ENCODE measurements around the gene NAGLU.
A peak's percentile ranks its signal among the peaks of the same experiment; 100 is the strongest.
"Not testable (repeated sequence)": the region's sequence is repeated elsewhere in the genome, so short reads cannot be mapped to it uniquely, and the experiment has no call there.

Gene NAGLU

DNA sequence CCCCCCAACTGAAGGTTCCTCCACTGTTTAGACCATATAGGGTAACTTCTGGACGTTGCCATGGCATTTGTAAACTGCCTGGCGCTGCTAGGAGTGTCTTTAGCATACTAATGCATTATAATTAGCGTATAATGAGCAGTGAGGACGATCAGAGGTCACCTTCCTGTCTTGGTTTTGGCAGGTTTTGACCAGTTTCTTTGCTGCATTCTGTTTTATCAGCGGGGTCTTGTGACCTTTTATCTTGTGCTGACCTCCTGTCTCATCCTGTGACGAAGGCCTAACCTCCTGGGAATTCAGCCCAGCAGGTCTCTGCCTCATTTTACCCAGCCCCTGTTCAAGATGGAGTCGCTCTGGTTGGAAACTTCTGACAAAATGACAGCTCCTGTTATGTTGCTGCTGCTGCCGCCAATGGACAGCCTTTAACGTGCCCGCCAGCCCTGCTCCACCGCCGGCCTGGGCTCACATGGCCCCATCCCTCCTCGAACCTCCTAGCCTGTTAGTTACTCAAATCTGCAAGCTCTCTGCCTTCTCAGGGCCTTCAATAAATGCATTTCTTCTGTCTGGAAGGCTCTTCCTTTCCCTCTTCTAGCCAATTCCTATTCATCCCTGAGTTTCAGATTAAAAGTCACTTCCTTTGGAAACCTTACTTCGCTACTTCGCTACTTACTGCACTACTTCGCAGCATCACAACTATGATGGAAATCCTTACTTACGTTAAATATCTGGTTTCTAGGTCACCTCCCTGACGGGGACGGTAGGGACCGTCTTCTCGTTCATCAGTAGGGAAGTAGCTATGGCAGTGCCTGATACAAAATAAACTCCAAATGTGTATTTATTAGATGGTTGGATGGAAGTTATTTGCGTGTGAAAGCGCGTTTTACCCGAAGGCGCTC is 640 bp upstream of the NAGLU start:
- peaks cover 15 to 33% (median 21%) of the 10 kb centered on the region in 11 experiments for H3K36me3 ChIP-seq
- H3K4me3 ChIP-seq: peak overlapping the region; percentile 77 to 94 (median 86)
- peaks cover 46 to 62% (median 56%) of the 10 kb centered on the region in 10 experiments for H3K4me1 ChIP-seq
- TF ChIP-seq Cebpa-rat (IDR thresholded peaks at IDR 0.05): no peak
- no peaks in the 10 kb centered on the region for H3K9me3 ChIP-seq (replicated peaks in 1 of 11)
- H3K27ac ChIP-seq: peak overlapping the region; percentile 88 to 95 (median 91)
- H4K20me1 ChIP-seq: peaks cover 0 to 30% (median 11%) of the 10 kb centered on the region in 11 experiments; a peak in 11 of 22 replicates
- H3K9ac ChIP-seq: peak overlapping the region; percentile 87 to 96 (median 91)
- peak overlapping the region; percentile 77 to 97 (median 94) for H3K4me2 ChIP-seq
- no peaks in the 10 kb centered on the region for H3K27me3 ChIP-seq

DNA sequence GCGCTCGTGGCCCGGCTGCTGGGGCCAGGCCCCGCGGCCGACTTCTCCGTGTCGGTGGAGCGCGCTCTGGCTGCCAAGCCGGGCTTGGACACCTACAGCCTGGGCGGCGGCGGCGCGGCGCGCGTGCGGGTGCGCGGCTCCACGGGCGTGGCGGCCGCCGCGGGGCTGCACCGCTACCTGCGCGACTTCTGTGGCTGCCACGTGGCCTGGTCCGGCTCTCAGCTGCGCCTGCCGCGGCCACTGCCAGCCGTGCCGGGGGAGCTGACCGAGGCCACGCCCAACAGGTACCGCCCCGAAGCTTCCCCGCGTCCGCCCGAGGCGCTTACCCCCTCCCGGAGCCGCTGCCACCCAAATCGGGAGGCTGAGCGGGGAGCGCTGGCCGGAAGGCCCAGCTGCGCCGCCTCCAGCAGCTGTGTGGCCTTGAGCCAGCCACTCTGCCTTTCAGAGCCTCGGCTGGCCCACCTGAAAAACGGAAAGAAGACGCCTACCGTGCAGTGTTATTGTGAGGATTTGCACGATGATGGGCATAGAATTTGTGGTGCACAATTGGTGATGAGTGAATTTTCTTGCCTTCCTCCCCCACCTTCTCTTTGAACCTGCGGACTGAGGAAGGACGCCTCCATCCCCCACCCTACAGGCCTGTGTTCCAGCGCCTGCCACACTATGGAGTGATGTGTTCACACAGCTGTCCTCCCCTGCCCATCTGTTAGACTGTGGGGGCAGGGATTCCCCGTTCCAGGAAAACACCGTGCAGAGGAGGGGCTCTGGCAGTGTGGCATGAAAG is 523 bp downstream of the NAGLU start:
- no peaks in the 10 kb centered on the region for H3K9me3 ChIP-seq (replicated peaks in 1 of 11)
- H4K20me1 ChIP-seq: peaks cover 0 to 38% (median 11%) of the 10 kb centered on the region in 11 experiments; a peak in 11 of 22 replicates
- peak overlapping the region; percentile 77 to 97 (median 94) for H3K4me2 ChIP-seq
- no peak for TF ChIP-seq Cebpa-rat (IDR thresholded peaks at IDR 0.05)
- no peaks in the 10 kb centered on the region for H3K27me3 ChIP-seq
- H3K4me1 ChIP-seq: peaks cover 35 to 52% (median 50%) of the 10 kb centered on the region in 10 experiments
- H3K4me3 ChIP-seq: peak overlapping the region; percentile 77 to 94 (median 86)
- H3K27ac ChIP-seq: peak overlapping the region; percentile 88 to 95 (median 91)
- peak overlapping the region; percentile 87 to 96 (median 91) for H3K9ac ChIP-seq
- peaks cover 22 to 44% (median 30%) of the 10 kb centered on the region in 11 experiments for H3K36me3 ChIP-seq

DNA sequence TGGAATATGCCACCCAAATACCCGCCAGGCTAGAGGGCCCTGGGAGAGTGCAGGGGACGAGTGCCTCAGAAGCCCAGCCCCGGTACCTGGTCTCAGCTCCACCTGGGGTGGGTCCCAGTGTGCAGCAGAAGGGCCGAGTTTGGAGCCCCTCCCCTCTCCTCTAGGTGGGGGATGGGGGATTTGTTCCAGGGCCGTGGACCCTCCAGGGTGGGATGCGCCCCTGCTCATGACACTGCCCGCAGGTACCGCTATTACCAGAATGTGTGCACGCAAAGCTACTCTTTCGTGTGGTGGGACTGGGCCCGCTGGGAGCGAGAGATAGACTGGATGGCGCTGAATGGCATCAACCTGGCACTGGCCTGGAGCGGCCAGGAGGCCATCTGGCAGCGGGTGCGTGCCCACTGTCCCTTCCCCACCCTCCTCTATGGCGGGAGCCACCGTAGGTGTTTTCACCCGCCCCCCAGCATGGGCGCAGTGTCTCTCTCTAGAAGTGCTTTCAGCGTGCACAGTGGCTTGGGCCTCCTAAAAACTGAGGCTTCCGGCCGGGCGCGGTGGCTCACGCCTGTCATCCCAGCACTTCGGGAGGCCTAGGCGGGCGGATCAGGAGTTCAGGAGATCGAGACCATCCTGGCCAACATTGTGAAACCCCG is 1.2 kb downstream of the NAGLU start:
- peaks cover 29 to 49% (median 43%) of the 10 kb centered on the region in 10 experiments for H3K4me1 ChIP-seq
- peak overlapping the region in 10 of 11 experiments; percentile 88 to 95 (median 92); a peak in 19 of 22 replicates for H3K27ac ChIP-seq
- H3K9me3 ChIP-seq (replicated peaks in 1 of 11): no peaks in the 10 kb centered on the region
- peak overlapping the region; percentile 77 to 94 (median 86) for H3K4me3 ChIP-seq
- H3K9ac ChIP-seq: peak overlapping the region; percentile 87 to 96 (median 91)
- H3K4me2 ChIP-seq: peak overlapping the region; percentile 77 to 97 (median 94)
- no peaks in the 10 kb centered on the region for H3K27me3 ChIP-seq
- no peak for TF ChIP-seq Cebpa-rat (IDR thresholded peaks at IDR 0.05)
- H4K20me1 ChIP-seq: peaks cover 0 to 38% (median 11%) of the 10 kb centered on the region in 11 experiments; a peak in 11 of 22 replicates
- peaks cover 24 to 51% (median 37%) of the 10 kb centered on the region in 11 experiments for H3K36me3 ChIP-seq

DNA sequence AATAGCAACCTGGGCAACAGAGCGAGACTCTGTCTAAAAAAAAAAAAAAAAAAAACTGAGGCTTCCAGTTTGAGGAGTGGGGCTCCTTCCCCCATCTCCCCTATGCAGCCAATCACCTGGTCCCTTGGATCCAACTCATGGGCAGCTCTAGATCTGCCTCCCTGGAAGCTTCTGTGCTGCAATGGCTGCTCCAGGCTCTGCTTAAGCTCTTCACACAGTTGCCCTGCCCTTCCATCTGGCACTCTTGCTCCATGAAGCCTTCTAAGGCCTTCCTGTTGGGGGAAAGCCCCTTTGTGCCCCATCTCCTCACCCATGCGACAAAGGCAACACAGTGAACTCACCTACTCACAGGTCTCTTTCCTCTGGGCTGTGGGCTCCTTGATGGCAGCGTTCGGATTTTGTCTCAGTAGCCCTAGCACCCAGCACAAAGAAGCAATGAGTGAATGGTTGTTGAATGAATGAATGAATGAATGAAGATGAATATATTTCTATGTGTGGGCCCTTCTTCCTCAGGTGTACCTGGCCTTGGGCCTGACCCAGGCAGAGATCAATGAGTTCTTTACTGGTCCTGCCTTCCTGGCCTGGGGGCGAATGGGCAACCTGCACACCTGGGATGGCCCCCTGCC is 1.9 kb downstream of the NAGLU start:
- Histone ChIP-seq H3K4me2 (peak overlapping the region; percentile 77 to 97 (median 94); a peak in 16 of 22 replicates), H3K9me3 (replicated peaks in 1 of 11) (no peaks in the 10 kb centered on the region), H3K27me3 (no peaks in the 10 kb centered on the region), H3K27ac (0 out of 22 replicates have a peak overlapping the region, but pooled peaks of 1 of the 11 experiments have one; percentile 2), H3K4me1 (peaks cover 25 to 46% (median 39%) of the 10 kb centered on the region in 10 experiments), H4K20me1 (peaks cover 0 to 43% (median 11%) of the 10 kb centered on the region in 11 experiments; a peak in 11 of 22 replicates), H3K4me3 (peak overlapping the region in 3 of 10 experiments; percentile 84 to 94 (median 91); a peak in 2 of 20 replicates), H3K9ac (peak overlapping the region in 6 of 11 experiments; percentile 89 to 96 (median 92); a peak in 5 of 22 replicates), H3K36me3 (peaks cover 30 to 57% (median 43%) of the 10 kb centered on the region in 11 experiments)
- TF ChIP-seq Cebpa-rat (IDR thresholded peaks at IDR 0.05): no peak

DNA sequence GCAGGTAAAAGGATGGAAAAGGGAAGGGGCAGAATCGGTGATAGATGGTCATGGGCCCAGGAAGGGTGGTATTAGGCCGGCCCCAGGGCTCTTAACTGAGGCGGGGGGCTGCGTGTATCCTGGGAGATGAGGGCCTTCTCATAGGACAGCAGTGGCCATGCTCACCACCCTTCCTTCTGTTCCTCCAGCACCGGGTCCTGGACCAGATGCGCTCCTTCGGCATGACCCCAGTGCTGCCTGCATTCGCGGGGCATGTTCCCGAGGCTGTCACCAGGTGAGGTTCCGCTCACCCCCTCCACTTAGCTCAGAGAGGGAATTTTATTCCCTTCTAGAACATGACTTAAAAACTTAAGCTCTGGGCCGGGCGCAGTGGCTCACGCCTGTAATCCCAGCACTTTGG is 2.4 kb downstream of the NAGLU start:
- Histone ChIP-seq H3K4me2 (peak overlapping the region in 2 of 11 experiments; percentile 89 to 95; a peak in 2 of 22 replicates), H4K20me1 (peaks cover 0 to 49% (median 11%) of the 10 kb centered on the region in 11 experiments; a peak in 11 of 22 replicates), H3K4me1 (peaks cover 21 to 41% (median 34%) of the 10 kb centered on the region in 10 experiments), H3K27ac (0 out of 22 replicates have a peak overlapping the region, but pooled peaks of 1 of the 11 experiments have one; percentile 2), H3K36me3 (peaks cover 36 to 63% (median 49%) of the 10 kb centered on the region in 11 experiments), H3K27me3 (no peaks in the 10 kb centered on the region), H3K9me3 (replicated peaks in 1 of 11) (no peaks in the 10 kb centered on the region), H3K9ac (peak overlapping the region in 1 of 11 experiments; percentile 96; a peak in 1 of 22 replicates), H3K4me3 (no peak overlapping the region)
- TF ChIP-seq Cebpa-rat (IDR thresholded peaks at IDR 0.05): no peak

DNA sequence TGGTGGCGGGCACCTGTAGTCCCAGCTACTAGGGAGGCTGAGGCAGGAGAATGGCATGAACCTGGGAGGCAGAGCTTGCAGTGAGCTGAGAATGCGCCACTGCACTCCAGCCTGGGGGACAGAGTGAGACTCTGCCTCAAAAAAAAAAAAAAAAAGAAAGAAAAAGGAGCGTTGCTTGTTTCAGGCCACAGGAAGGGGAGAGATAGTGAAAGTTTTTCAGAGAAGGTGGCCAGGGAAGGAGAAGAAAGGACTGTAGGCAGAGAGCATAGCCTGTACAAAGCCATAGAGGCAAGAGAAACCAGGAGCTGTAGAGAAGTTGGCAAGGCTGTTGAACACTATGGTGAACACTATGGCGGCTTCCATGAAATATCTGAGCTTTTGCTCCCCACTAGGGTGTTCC is 4.5 kb downstream of the NAGLU start:
- not testable (repeated sequence) for H3K9me3 ChIP-seq (replicated peaks in 1 of 11); H3K4me3 ChIP-seq; H3K4me2 ChIP-seq; H3K9ac ChIP-seq; H3K27ac ChIP-seq; H3K27me3 ChIP-seq
- H3K4me1 ChIP-seq: peaks cover 14 to 26% (median 21%) of the 10 kb centered on the region in 10 experiments
- peaks cover 47 to 79% (median 60%) of the 10 kb centered on the region in 11 experiments for H3K36me3 ChIP-seq
- H4K20me1 ChIP-seq: peaks cover 0 to 62% (median 14%) of the 10 kb centered on the region in 11 experiments; a peak in 13 of 22 replicates

DNA sequence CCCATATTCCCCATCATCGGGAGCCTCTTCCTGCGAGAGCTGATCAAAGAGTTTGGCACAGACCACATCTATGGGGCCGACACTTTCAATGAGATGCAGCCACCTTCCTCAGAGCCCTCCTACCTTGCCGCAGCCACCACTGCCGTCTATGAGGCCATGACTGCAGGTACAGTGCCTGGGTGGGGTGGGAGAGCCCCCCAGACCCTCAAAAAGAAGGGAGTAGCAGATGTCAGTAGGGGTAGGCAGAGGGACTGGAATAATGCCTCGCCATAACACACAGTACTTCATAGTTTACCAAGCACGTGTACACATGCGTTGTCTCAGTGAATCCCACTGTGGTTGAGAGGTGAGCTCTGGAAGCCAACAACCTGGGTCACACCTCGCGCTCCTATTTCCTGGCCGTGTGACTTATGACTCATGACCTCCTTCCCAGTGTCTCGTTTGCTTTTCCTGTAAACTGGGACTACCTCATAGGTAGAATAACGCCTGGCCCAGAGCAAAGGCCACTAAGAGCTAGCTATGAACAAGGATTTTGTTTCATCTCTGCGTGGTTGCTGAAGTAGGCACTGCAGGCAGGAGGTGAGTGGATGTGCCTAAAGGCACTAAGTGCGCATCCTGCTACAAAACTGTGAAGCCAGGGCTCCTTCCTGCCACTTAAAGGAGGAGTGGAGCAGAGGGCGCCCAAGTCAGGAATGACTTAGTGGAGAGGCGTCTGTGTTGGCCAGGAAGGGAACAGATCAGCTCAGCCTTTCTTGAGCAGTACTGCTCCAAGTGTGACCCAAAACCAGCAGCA is 5.2 kb downstream of the NAGLU start:
- Histone ChIP-seq H3K9ac (no peak overlapping the region; a peak in 1 of 22 replicates), H3K36me3 (peaks cover 47 to 79% (median 60%) of the 10 kb centered on the region in 11 experiments), H3K4me2 (no peak overlapping the region), H3K27me3 (no peaks in the 10 kb centered on the region), H3K27ac (no peak overlapping the region; a peak in 1 of 22 replicates), H4K20me1 (peaks cover 0 to 62% (median 14%) of the 10 kb centered on the region in 11 experiments; a peak in 13 of 22 replicates), H3K4me3 (no peak overlapping the region), H3K4me1 (peaks cover 11 to 24% (median 17%) of the 10 kb centered on the region in 10 experiments), H3K9me3 (replicated peaks in 1 of 11) (no peaks in the 10 kb centered on the region)
- no peak for TF ChIP-seq Cebpa-rat (IDR thresholded peaks at IDR 0.05)

Measured in BLaER1 treated with 17β-estradiol and CSF1 and Interleukin-3, amounts not matched to agents 10 nM and 100 nM (cell line).